Gastrocnemius medialis (tissue), 4 donors: ENCODE measurements around the gene LRRC23. TPM values are rescaled to one million over a fixed set of nuclear protein-coding genes. Genes with fewer than 3 reads are reported as not detected.

Source experiments
- ATAC-seq, 2 donors: fragments of 150-250 bp; one replicate each; pipeline ENCODE4 v1.9.1; 2016
- DNase-seq, 2 donors: peaks; one replicate each; pipeline ENCODE4 v3.0.0-alpha.2; 2019
- H3K27ac ChIP-seq, 4 donors: fragments of 200-600 bp; sonication (generic); 1 replicate in 1 of 4; 2 replicates in 3 of 4; pipeline ENCODE4 v1.5.1; 2016 to 2018; ENCODE audit warnings: mild to moderate bottlenecking in 2 of 4, moderate library complexity in 1 of 4
- H3K27me3 ChIP-seq, 3 donors: fragments of 200-600 bp; sonication (generic) in 2 of 3; 1 replicate in 1 of 3; 2 replicates in 2 of 3; pipeline versions ENCODE4 v1.5.1 to v1.6.0; 2016 to 2019; ENCODE audit warnings: mild to moderate bottlenecking in 1 of 3, moderate library complexity in 1 of 3
- H3K36me3 ChIP-seq, 2 donors: fragments of 200-600 bp; sonication (generic) in 1 of 2; one replicate each; pipeline ENCODE4 v1.5.1; 2017 to 2018
- H3K4me1 ChIP-seq, 2 donors: fragments of 200-600 bp; sonication (generic) in 1 of 2; one replicate each; pipeline ENCODE4 v1.5.1; 2016 to 2017; ENCODE audit warnings: mild to moderate bottlenecking in 2 of 2
- H3K4me3 ChIP-seq, 4 donors: fragments of 200-600 bp; sonication (generic) in 3 of 4; 1 replicate in 1 of 4; 2 replicates in 3 of 4; pipeline ENCODE4 v1.5.1; 2016 to 2019; ENCODE audit warnings: mild to moderate bottlenecking in 2 of 4
- H3K9me3 ChIP-seq, 3 donors: fragments of 200-600 bp; sonication (generic) in 2 of 3; 1 replicate in 1 of 3; 2 replicates in 2 of 3; pipeline ENCODE4 v1.5.1; 2016 to 2019
- POLR2A ChIP-seq, 2 donors: fragments of 450-650 bp; IDR thresholded peaks; one replicate each; pipeline ENCODE4 v1.6.1; 2017; ENCODE audit warnings: antibody characterized with exemption in 2 of 2, mild to moderate bottlenecking in 2 of 2, moderate library complexity in 2 of 2
- in situ Hi-C, 4 donors: fragments of 200-750 bp; cut with MboI; loops; one replicate each; pipeline versions ENCODE4 v1.15.0 to v1.8.0; 2017; ENCODE audit warnings: low sequenced_read_pairs in 4 of 4
- intact Hi-C: fragments of 100-400 bp; cut with DNase I; formaldehyde crosslinking; loops from one replicate; pipeline ENCODE4 v1.15.1; 2023; ENCODE audit warnings: low total_unique reads
- total RNA-seq, 4 donors: library from RNA; depleted of rRNA; stranded (reverse); fragments of >200 nt; gene quantifications; one replicate each; pipeline versions ENCODE4 v1.1.0 to v1.2.3, GENCODE V29; 2016
- TF ChIP-seq, protein P1 (sequence below), 5 experiments: fragments of 450-650 bp in 3 of 5; fragments of 200-600 bp in 2 of 5; sonication (generic) in 2 of 5; IDR thresholded peaks in 4 of 5; conservative IDR thresholded peaks in 1 of 5; 1 replicate in 4 of 5; 2 replicates in 1 of 5; pipeline ENCODE4 v1.5.1; 2016 to 2019; ENCODE audit warnings: antibody characterized with exemption in 5 of 5, mild to moderate bottlenecking in 3 of 5, moderate library complexity in 3 of 5

The LRRC23 gene
- total RNA-seq, 4 donors from 2014 or later: 6.5 to 14.0 (median 11.0) TPM

- no peaks in the 10 kb centered on the region for H3K9me3 ChIP-seq
- H3K27ac ChIP-seq: peak overlapping the region in 2 of 4 donors; percentile 42 to 93
- DNase-seq (no peak), ATAC-seq (no peak)
- peaks cover 13 to 30% of the 10 kb centered on the region in 2 donors for H3K4me1 ChIP-seq
- no peak for TF ChIP-seq POLR2A (IDR thresholded peaks at IDR 0.05)
- TF ChIP-seq, protein P1, sequence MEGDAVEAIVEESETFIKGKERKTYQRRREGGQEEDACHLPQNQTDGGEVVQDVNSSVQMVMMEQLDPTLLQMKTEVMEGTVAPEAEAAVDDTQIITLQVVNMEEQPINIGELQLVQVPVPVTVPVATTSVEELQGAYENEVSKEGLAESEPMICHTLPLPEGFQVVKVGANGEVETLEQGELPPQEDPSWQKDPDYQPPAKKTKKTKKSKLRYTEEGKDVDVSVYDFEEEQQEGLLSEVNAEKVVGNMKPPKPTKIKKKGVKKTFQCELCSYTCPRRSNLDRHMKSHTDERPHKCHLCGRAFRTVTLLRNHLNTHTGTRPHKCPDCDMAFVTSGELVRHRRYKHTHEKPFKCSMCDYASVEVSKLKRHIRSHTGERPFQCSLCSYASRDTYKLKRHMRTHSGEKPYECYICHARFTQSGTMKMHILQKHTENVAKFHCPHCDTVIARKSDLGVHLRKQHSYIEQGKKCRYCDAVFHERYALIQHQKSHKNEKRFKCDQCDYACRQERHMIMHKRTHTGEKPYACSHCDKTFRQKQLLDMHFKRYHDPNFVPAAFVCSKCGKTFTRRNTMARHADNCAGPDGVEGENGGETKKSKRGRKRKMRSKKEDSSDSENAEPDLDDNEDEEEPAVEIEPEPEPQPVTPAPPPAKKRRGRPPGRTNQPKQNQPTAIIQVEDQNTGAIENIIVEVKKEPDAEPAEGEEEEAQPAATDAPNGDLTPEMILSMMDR (IDR thresholded peaks at IDR 0.05 in 4 of 5, conservative IDR thresholded peaks at IDR 0.05 in 1 of 5): no peak
- H3K27me3 ChIP-seq: no peaks in the 10 kb centered on the region
- H3K4me3 ChIP-seq: no peak overlapping the region
- in situ Hi-C loops (loop anchor here in 2 of 4 donors (10.0 to 25.0 kb wide), 2 partner anchors 167 to 169 kb away; partner anchors contain the start of gene C1RL (in 1 of the 2)), intact Hi-C loops (loop anchor here (2.0 kb wide), 1 partner anchor 163 kb away; the partner anchor contains the start of gene C1RL)
- H3K36me3 ChIP-seq: peaks cover 0 to 17% of the 10 kb centered on the region in 2 donors
These were observed 41.0 kb downstream of the LRRC23 start for GRCh38 chr12:6945613-6946012.

DNA sequence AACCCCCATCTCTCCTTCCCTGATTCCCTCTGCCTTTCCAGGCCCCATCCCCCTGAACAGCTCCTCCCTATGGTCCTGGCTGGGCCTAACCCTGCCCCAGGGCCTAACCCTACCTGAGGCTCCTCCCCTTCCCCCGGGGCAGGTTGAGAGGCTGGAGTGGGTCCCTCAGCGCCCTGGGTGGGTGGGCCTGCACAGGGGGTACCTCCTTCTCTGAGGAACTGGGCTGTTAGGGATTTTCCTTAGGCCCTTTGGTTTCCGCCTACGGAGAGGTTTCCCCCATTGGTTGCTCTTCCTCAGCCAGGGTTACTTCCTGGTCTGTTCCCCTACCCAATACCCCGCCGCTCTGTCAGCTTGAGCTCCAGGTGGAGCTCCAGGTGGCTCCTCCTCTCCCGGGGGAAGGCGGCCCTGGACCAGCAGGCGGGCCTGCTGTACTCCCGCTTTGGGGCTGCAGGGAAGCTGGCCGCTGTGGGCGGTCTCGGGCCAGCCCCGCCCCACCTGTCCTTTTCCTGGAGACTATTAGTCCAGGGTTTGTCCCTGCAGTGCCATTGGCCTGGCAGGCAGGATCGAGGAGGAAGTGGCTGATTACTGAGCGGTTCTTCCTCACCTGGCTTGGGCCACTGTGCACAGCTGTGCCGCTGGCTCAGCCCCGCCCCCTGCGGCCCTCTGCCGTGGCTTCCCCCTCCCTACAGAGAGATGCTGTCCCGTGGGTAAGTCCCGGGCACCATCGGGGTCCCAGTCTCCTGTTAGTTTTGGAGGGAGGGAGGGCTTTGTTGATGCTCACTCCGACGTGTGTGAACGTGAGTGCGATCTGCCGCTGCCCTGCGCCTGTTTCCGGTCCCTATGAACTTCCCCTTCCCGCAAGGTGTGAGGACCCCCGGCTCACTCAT is 41.7 kb downstream of the LRRC23 start:
- H3K4me3 ChIP-seq: peak overlapping the region in 2 of 4 donors; percentile 11 to 12
- H3K27ac ChIP-seq: peak overlapping the region; percentile 20 to 93 (median 34)
- no peaks in the 10 kb centered on the region for H3K27me3 ChIP-seq
- H3K9me3 ChIP-seq: no peaks in the 10 kb centered on the region
- intact Hi-C loops (no loop called here), in situ Hi-C loops (loop anchor here in 2 of 4 donors (10.0 to 25.0 kb wide), 2 partner anchors 166 to 169 kb away; partner anchors contain the start of gene C1RL (in 1 of the 2))
- H3K4me1 ChIP-seq: peaks cover 13 to 30% of the 10 kb centered on the region in 2 donors
- peaks cover 0 to 17% of the 10 kb centered on the region in 2 donors for H3K36me3 ChIP-seq
- no peak for TF ChIP-seq POLR2A (IDR thresholded peaks at IDR 0.05)
- TF ChIP-seq, protein P1 (IDR thresholded peaks at IDR 0.05 in 4 of 5, conservative IDR thresholded peaks at IDR 0.05 in 1 of 5): no peak
- DNase-seq (no peak), ATAC-seq (no peak)

DNA sequence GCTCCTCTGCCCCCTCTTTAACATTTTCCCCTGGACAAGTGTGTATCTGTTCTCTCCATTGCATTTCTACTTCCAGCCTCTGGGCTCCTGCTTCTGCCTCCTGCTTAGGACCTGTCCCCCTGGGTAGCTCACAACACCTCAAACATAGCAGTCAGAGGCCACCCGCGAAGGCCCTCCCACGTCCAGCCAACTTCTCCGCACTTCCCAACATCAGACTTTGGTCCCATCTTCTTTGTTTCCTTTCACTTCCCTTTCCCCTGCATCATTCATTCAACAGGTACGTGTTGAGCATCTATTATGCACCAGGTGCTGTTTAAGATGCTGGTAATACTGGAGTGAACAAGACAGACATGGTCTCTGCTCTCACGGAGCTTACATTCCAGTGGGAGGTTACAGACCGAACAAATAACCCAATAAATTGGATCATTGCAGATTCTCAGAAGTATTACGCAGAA is 42.3 kb downstream of the LRRC23 start:
- H3K4me3 ChIP-seq: peak overlapping the region in 1 of 4 donors; percentile 12
- ATAC-seq: no peak
- intact Hi-C loops (no loop called here), in situ Hi-C loops (loop anchor here in 2 of 4 donors (10.0 to 25.0 kb wide), 2 partner anchors 165 to 168 kb away; partner anchors contain the start of gene C1RL (in 1 of the 2))
- DNase-seq: no peak
- peaks cover 13 to 30% of the 10 kb centered on the region in 2 donors for H3K4me1 ChIP-seq
- no peaks in the 10 kb centered on the region for H3K27me3 ChIP-seq
- H3K27ac ChIP-seq: peak overlapping the region in 2 of 4 donors; percentile 42 to 93
- TF ChIP-seq POLR2A (IDR thresholded peaks at IDR 0.05): no peak
- TF ChIP-seq, protein P1 (IDR thresholded peaks at IDR 0.05 in 4 of 5, conservative IDR thresholded peaks at IDR 0.05 in 1 of 5): no peak
- H3K36me3 ChIP-seq: peaks cover 0 to 17% of the 10 kb centered on the region in 2 donors
- H3K9me3 ChIP-seq: no peaks in the 10 kb centered on the region

DNA sequence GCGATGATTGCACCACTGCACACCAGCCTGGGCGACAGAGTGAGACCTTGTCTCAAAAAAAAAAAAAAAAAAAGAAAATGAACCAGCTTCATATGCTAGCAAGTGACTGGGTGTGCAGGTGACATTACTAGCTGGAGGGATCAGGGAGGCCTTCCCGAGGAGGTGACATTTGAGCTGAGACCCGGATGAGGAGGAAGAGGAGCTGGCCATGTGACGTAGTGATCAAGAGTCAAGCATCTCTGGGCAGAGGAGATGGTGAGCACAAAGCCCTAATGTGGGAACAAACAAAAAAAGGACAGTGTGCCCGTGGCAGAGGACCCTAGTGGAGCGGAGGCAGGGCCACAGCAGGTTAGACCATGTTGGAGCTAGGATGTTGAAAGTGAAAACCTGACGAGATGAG is 43.0 kb downstream of the LRRC23 start:
- H3K27ac ChIP-seq: no peak overlapping the region
- no peak overlapping the region for H3K4me3 ChIP-seq
- no peaks in the 10 kb centered on the region for H3K27me3 ChIP-seq
- TF ChIP-seq, protein P1 (IDR thresholded peaks at IDR 0.05 in 4 of 5, conservative IDR thresholded peaks at IDR 0.05 in 1 of 5): no peak
- no peak for TF ChIP-seq POLR2A (IDR thresholded peaks at IDR 0.05)
- in situ Hi-C loops (loop anchor here in 2 of 4 donors (10.0 to 25.0 kb wide), 2 partner anchors 165 to 167 kb away; partner anchors contain the start of gene C1RL (in 1 of the 2)), intact Hi-C loops (no loop called here)
- H3K9me3 ChIP-seq: no peaks in the 10 kb centered on the region
- H3K4me1 ChIP-seq: peaks cover 13 to 27% of the 10 kb centered on the region in 2 donors
- H3K36me3 ChIP-seq: peaks cover 0 to 17% of the 10 kb centered on the region in 2 donors
- ATAC-seq (no peak), DNase-seq (no peak)
